GM18507 (cell line): ENCODE results near the gene MBD4.

Experiments
- DNase-seq: peaks from one replicate; pipeline ENCODE4 v3.0.0; 2011; ENCODE audit warnings: low read depth; ENCODE audit not compliant: insufficient read length; ENCODE audit errors: extremely low spot score
- FAIRE-seq: peaks from 2 replicates; lab custom pipeline; 2011; peaks lifted over from hg19 to GRCh38; lab: Jason Lieb, UNC

MBD4 gene

DNA sequence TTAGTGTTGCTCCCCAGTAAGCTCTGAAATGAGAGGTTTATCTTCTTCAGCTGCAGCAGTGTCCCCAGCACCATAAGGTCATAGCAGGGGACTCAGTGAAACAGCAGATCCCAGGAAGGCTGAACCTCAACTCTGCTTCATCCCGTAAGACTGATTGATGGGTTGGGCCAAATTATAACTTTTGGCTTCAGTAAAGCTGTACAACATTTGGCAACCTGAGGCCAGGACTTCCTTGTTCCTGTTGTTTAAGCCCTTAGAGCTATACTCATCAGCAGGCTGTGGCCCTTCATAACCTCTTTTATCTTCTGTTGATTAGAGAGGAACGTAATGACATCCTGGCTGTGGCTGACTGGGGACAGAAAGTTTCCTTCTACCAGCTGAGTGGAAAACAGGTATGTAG, 29.3 kb upstream of the MBD4 start:
- FAIRE-seq (no peak), DNase-seq (no peak)

DNA sequence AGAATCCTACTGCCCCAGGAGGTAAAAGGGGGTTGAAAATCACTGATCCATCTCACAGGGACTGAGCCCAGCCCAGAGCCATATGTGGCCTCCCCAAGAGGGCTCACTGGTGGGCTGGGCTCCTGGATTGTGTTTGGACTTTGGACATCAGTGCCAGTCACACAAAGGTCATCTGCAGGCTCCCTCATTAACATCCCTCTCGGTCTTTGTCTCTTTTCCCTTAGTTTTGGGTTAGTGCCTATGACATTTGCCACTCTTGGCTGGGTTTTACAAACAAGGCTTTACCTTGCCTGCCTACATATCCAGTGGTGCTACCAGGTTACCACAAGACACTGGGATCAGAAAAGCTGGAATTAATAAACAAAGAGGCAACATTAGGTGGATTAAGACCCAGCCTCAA, 28.2 kb upstream of the MBD4 start:
- FAIRE-seq: no peak
- no peak for DNase-seq

DNA sequence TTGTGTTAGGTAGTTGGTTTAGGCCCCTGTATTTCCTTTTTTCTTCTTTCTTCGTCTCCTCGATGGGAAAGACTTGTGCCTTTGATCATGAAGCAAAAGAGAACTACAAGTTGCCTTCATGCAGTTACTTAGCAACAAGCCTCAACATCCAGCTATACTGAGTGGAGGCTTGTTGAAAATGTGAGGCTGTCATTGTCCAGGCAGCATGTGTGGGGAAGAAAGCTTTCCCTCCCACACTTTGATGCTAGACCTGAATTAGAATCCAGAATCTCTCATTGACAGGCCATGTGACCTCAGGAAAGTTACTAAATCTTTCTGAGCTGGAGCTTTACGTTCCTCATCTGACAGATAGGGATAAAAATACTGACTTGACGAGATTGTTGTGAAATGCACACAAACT, 24.0 kb upstream of the MBD4 start:
- no peak for FAIRE-seq

DNA sequence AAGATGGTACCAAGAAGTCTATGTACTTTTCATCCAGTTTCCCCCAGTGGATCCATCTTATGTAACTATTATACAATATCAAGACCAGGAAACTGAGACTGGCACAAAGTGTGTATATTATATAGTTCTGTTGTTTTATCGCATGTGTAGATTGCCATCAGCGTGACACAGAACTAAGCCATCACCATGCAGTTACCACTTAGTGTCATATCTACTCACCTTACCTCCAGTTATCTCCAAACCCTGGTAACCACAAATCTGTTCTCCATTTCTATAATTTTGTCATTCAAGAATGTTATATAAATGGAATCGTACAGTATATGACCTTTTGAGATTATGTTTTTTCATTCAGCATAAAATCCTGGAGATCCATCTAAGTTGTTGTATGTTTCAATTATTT, 23.3 kb upstream of the MBD4 start:
- no peak for FAIRE-seq
- no peak for DNase-seq

More for the DNA sequence above, 24.0 kb upstream of the MBD4 start:
- no peak for DNase-seq

DNA sequence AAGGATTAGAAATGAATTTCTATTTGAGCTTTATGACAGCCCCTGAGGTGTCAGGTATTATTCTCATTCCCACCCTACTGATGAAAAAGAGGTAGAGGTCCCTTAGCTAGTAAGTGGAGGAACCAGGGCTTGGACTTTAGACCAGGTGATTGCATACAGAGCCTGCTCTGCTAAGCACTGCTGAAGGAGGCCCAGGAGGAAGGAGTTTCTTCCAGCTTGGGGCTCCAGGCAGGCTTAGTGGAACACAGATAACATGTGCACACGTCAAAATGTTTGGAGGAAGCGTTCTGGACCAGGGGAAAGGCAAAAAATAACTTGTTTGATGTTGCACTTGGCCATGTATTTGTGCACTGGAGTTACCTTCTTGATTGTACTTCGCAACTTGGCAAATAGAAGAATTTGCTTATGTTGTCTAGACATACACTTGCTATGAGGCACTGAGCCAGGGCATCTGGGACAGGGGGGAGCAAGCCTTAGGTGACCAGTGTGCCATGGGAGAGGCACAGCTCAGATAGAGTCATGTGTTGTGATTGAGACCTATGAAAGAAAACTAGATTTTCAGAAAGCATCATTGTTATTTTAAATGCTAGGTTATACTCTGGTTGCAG, 22.7 kb upstream of the MBD4 start:
- DNase-seq (no peak), FAIRE-seq (no peak)

DNA sequence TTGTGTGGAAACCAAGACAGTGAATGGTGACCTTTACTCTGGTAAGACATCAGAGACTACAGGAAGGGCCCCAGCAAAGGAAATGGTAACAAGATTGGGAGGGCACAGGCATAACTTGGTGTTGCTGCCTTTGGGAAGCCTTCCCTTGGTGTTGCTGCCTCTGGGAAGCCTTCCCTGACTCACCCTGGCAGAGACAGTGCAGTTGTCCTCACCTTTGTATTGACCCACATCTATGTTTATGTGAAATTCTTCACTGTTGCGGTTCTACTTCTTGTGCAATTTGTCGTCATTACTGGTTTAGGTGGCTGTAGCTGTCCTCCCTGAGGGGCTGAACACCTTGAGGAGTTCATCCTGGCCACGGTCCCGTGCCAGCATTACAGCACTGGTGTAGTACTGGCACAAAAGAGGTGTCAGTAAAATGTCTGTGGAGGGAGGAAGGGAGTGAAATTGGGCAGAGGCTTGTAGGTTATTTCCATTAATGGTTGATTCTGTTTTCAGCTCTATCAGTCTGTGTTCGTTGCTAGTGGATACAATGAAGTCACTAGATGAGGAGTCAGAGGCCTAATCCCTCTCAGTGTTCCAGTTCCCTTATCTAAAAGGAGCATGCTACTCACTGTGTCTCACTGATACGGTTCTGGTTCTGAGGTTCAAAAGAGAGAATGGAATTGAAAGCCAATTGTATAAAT, 21.9 kb upstream of the MBD4 start:
- no peak for FAIRE-seq
- DNase-seq: no peak

DNA sequence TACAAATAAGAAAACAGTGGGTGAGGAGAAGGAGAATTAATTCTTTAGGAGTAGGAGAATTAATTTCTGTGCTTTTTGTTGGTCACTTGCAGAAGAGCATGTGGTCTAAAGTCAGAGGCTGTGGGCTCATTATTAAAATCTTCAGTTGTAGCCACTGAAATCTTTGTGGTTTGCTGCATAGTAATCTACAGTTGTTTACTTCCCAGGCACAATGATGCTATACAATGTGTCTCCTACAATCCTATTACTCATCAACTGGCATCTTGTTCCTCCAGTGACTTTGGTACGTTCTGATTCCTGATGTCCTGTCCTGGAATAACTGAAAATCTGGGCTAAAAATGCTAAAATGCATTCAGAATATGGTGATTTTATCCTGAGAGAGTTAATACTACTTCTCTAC, 21.3 kb upstream of the MBD4 start:
- DNase-seq (no peak), FAIRE-seq (no peak)

DNA sequence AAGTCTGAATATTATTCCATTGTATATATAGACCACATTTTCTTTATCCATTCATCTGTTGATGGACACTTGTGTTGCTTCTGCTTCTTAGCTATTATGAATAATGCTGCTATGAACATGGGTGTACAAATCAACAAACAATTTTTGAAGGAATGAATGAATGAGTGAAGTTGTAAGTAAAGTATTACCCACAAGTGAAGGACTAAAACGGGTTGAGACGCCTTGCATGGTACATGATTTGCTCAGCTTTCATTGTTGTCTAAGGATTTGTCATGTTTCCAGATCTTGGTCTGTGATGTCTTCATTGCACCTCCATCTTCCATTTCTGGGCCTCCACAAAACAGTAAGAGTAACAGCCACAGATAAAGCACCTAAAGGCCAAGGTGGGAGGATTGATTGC, 20.8 kb upstream of the MBD4 start:
- DNase-seq (no peak), FAIRE-seq (no peak)

DNA sequence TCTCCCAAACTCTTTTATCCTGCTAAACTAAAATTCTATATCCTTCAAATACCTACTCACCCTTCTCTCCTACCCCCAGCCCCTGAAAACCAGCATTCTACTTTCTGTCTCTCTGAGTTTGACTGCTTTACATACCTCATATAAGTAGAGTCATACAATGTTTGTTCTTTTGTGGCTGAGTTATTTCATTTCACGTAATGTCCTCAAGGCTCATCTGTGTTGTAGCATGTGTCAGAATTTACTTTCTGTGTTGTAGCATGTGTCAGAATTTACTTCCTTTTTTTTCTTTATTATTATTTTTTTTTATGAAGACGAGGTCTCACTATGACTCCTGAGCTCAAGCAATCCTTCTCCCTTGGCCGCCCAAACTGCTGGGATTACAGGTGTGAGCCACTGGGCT, 20.4 kb upstream of the MBD4 start:
- no peak for FAIRE-seq
- no peak for DNase-seq

DNA sequence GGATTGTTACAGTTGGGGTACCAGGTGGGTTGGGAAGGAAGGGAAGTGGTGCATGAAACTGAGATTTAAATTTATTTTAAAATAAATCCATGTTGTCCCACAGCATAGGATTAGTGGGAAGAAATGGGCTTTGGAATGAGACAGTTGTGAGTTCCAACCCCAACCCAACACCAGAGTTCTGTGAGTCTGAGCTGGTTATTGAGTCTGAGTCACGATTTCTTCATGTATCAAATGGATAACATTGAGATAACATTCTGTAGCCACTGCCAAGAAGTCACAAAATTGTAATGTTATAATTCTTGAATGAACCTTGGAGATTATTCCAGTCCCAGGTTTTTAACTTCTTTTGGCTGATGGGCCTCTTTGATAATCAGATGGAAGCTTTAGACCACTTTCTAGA, 14.0 kb upstream of the MBD4 start:
- DNase-seq (no peak), FAIRE-seq (no peak)

DNA sequence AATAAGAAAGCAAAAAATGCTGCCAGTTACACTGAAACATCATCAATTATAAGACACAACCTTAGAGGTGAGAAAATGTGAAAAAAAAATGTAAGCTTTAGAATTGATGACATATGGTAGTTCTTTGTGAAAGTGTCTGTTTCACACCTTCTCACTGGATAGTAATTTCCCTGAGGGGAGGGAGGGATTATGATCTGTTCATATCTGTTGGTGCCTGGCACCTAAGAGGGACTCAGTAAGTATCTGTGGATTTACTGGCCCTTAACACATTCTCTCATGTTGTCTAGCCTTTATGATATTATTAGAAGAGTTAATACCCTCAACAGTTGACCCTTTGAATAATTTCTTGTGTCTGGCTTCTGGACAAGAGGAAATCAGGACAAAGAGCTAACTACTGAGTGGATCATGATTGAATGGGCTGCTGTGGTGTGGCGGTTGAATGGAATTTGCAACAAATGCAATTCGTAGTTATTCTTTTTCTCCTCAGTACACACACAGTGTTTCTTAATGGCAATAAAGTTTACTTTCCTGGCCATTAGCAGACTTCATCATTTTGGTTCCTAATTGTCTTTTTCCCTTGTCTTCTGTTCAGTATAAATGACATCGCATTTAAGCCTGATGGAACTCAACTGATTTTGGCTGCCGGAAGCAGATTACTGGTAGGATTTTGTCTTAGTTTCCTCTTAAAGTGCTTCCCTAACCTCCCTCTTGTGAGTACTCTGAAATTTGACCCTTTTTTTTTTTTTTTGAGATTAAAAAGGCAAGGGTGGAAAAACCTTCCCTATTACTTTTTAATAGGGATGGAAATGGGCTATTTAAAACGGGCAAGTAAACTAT, 9.7 kb upstream of the MBD4 start:
- FAIRE-seq (no peak), DNase-seq (no peak)

DNA sequence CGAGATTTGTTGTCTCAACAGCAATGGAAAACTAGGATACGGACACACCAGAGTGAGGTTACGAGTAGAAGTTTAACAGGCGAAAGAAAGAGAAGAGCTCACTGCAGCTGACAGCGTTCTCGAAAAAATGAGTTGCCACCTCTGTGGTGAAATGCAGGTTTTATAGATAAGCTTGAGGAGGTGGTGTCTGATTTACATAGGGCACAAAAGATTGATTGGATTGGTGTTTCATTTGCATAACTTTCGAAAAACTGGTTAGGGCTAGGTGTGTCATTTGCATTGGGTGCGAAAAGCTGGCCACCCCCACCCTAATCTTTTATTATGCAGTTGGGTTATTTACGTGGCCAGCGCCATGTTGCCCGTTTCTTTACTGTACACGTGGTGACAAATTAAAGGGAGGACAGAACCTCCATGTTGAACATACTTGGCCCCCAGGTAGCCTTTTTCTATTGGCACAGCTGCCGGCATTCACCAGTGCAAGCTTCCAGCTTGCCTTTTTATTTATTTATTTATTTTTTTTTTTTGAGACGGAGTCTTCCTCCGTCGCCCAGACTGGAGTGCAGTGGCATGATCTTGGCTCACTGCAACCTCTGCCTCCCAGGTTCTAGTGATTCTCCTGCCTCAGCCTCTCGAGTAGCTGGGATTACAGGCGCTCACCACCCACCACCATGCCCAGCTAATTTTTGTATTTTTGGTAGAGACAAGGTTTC, 8.6 kb upstream of the MBD4 start:
- FAIRE-seq (no peak), DNase-seq (no peak)

DNA sequence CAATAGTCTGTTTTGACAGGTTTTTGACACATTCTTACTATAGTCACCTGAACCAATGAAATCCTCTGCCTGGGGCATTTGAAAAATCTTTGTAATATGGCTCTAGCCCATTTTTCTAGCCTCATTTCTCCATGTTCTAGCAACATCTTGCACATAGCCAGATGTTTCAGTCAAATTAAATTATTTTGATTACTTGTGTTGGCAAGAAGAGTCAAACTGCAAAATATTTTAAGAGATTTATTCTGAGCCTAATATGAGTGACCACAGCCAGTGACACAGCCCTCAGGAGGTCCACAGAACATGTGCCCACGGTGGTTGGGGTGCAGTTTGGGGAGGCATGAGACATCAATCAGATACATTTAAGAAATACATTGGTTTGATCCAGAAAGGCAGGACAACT, 7.2 kb upstream of the MBD4 start:
- DNase-seq: no peak
- no peak for FAIRE-seq

DNA sequence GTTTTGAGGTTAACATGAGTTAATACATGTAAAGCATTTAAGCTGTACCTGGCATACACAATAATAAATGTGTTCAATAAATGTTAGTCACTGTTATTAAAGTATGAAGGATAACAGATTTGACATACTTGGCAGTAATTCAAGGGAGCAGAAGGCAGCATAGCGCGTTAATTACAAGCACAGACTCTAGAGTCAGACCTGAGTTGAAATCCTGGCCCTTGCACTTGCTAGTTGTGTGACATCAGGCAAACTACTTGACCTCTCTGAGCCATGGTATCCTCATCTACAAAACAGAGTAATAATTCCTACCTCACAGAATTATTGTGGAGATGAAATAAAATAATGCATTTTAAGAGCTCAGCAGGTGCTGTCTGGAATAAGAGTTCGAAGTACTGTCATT, 5.7 kb upstream of the MBD4 start:
- no peak for DNase-seq
- no peak for FAIRE-seq

DNA sequence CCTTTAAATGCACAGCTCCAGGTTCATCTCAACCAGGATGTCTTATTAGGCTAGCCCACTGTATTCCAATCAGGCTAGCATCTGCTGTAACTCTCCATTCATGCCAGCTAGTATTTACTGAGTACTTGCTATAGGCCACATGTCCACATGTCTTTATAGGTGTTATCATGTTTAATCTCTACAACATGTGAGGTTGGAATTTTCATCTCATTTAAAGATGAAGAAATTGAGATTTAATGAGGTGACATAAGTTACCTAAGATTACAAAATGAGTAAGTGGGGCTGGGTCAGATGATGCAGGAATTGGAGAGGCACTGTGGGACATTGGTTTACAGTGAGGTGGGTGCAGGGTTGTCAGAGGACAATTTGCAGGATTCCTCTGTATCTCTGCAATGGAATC, 3.2 kb upstream of the MBD4 start:
- DNase-seq (no peak), FAIRE-seq (no peak)

DNA sequence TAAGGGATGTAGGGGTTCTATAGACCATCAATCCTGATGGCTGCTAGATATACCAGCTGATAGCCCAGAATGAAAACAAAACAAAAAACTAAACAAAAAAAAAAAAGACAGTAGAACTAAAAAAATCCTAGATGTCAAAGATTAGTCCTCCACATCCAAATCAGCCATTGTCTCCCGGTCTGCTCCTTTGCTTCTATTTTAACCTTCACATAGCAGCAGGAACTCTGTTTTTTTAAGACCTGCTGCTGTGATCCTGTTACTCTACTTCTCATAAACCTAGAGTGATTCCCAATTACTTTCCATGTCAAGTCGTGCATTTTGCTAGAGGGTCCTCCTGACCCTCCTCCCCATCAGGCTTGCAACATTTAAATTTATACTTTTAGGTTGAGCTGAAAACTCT, 2.7 kb upstream of the MBD4 start:
- FAIRE-seq: no peak
- no peak for DNase-seq

DNA sequence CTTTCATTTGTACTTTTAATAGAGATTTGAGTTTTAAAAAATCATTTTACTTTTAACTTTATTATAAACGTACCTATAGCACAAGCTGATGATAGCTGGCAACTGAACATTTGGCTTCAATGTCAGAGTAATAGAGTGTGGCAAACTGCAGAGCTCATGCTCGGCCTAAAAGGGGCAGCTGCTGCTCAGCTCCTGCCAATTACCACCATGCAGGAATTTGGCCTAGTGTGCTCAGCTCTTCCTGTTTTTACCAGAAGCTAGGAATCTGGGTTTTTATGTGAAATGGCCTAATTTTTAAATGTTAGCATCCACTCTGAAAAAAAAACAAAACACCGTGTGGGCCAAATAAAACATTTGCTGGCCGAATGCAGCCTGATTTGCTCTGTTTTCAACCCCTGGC, 2.0 kb upstream of the MBD4 start:
- FAIRE-seq (no peak), DNase-seq (no peak)

DNA sequence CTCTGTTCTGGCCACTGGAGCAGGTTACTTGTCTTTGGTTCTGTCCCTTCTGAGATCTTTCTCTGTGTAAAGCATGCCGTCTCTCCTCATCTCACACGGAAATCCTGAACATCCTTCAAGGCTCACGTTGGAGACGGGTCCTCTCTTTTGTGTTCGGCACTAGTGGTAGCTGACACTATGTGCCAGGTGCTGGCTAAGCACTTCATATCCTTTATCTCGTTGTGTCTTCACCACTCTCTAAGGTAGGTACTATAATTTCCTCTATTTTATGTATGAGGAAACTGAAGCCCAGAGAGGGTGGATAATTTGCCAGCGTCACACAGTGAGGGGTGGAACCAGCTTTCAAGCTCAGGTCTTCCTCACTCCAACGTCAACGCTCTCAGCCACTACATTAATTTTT, 1.5 kb upstream of the MBD4 start:
- DNase-seq: no peak
- FAIRE-seq: no peak

DNA sequence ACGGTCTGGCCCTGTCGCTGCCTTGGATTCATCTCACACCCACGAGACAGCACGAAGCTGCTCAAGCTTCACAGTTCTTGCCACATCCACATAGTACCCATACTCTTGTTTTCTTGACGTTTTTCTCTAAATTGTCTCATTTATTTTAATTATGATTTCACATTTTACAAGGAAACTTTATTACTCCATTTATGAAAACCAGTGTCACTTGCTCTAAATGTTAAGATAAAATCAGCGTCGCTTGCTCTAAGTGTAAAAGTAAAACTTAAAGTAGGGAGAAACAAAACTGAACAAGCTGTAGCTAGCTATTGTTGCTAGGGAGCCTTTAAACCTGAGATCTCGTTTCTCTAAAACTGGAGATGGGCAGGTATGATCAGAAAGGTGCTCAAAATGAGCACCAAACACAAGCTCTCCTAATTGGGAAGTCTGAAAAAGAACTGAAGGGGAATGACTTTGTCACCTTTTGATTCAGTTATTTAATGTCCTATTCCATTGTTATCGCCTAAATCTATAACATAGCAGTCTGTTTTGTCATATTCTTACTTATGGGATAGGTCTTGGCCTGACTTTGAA, 956 bp upstream of the MBD4 start:
- DNase-seq: no peak

DNA sequence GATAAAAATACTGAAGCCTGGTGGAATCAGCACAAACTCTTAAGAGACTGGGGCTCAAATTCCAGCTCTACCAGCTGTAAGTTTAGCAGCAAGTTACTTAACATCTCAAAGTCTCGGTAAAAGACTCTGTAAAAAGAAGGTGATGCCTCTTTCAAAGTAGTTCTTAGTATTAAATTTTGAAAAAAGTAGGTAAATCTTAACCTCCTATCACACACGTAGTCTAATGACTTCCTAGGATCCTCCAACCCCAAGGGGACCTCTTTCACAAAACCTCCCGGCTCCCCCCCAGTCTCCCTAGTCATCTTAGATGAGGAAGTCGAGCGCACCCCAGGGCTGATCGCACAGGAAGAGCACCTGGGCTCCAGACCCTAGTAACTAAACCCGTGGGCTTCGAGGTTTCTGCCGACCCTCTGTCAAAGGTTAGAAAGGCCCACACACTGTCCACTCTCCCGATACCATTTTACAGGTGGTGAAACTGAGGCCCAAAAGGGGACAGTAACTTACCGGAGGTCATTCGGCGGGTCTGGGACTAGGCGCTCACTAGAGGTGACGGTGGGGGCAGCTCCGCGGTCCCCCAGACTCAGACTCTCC, 427 bp downstream of the MBD4 start:
- peak; percentile 29 for DNase-seq
- peak; percentile 58 for FAIRE-seq

More for the DNA sequence above, 956 bp upstream of the MBD4 start:
- FAIRE-seq: peak; percentile 5
